IMR-90 (cell line): ENCODE results near the gene AKAP13. TPM values are rescaled to one million over a fixed set of nuclear protein-coding genes. Genes with fewer than 3 reads are reported as not detected.
"Not testable (repeated sequence)": the region's sequence is repeated elsewhere in the genome, so short reads cannot be mapped to it uniquely, and the experiment has no call there.

ENCODE experiments used
- ATAC-seq: fragments of 200-7000 bp; cut with Tn5 transposase; 2 replicates; pipeline ENCODE4 v1.9.1; 2020; ENCODE audit warnings: low read depth, mild to moderate bottlenecking, moderate library complexity
- BruUV-seq: library from RNA; stranded (reverse); fragments of 400-500 nt; replicated peaks from 2 replicates; lab custom pipeline; 2021; lab: Mats Ljungman, UMichigan
- CTCF ChIA-PET: fragments of 300-600 bp; formaldehyde crosslinking; extraction: SDS; loops from one replicate; lab custom pipeline; 2021; ENCODE audit warnings: antibody characterized with exemption; lab: Yijun Ruan, JAX
- POLR2A ChIA-PET: fragments of 300-600 bp; sonication (Branson Sonifier 250); formaldehyde crosslinking; loops from one replicate; lab custom pipeline; 2022; ENCODE audit warnings: antibody characterized with exemption; ENCODE audit not compliant: unreplicated experiment; lab: Charles Lee
- DNase-seq: peaks from one replicate; pipeline ENCODE4 v3.0.0; 2013
- H2AFZ ChIP-seq: replicated peaks from 2 replicates; pipeline ENCODE3; 2013; ENCODE audit warnings: low read length, mild to moderate bottlenecking; ENCODE audit not compliant: poor library complexity
- H2AK5ac ChIP-seq: 2 replicates; pipeline ENCODE4 v1.6.1; 2013; ENCODE audit warnings: low read depth, low read length, inconsistent platforms
- H2AK9ac ChIP-seq: replicated peaks from 2 replicates; pipeline ENCODE3; 2013; ENCODE audit warnings: mild to moderate bottlenecking, low read depth, low read length, moderate library complexity; ENCODE audit not compliant: poor library complexity
- H2BK120ac ChIP-seq: 2 replicates; pipeline ENCODE4 v1.6.1; 2013; ENCODE audit warnings: low read depth, low read length, inconsistent platforms
- H2BK15ac ChIP-seq: 3 replicates; pipeline ENCODE4 v1.6.1; 2013; ENCODE audit warnings: low read depth, low read length, inconsistent platforms
- H2BK20ac ChIP-seq: 2 replicates; pipeline ENCODE4 v1.6.1; 2013; ENCODE audit warnings: low read depth, mild to moderate bottlenecking, inconsistent platforms, low read length, moderate library complexity
- H2BK5ac ChIP-seq: 2 replicates; pipeline ENCODE4 v1.6.1; 2013; ENCODE audit warnings: mild to moderate bottlenecking, low read depth, low read length, inconsistent platforms; ENCODE audit not compliant: poor library complexity, severe bottlenecking
- H3K14ac ChIP-seq: replicated peaks from 2 replicates; pipeline ENCODE4 v1.6.1; 2013; ENCODE audit warnings: low read depth, low read length, inconsistent platforms
- H3K18ac ChIP-seq: 2 replicates; pipeline ENCODE4 v1.6.1; 2013; ENCODE audit warnings: low read depth, low read length, control low read depth
- H3K23ac ChIP-seq: 2 replicates; pipeline ENCODE4 v1.6.1; 2013; ENCODE audit warnings: low read depth, low read length, inconsistent platforms
- H3K27ac ChIP-seq: 2 replicates; pipeline ENCODE4 v1.5.1; 2013; ENCODE audit warnings: mild to moderate bottlenecking, control low read depth, low read length; ENCODE audit not compliant: insufficient read depth
- H3K27me3 ChIP-seq: 2 replicates; pipeline ENCODE4 v1.6.1; 2013; ENCODE audit warnings: low read length; ENCODE audit not compliant: control insufficient read depth, insufficient read depth
- H3K36me3 ChIP-seq: 2 replicates; pipeline ENCODE4 v1.6.1; 2013; ENCODE audit warnings: low read length, mixed read lengths; ENCODE audit not compliant: control insufficient read depth, insufficient read depth
- H3K4ac ChIP-seq: 2 replicates; pipeline ENCODE4 v1.6.1; 2013; ENCODE audit warnings: low read depth, low read length, inconsistent platforms
- H3K4me1 ChIP-seq: 2 replicates; pipeline ENCODE4 v1.6.1; 2013; ENCODE audit warnings: low read length, mixed read lengths; ENCODE audit not compliant: control insufficient read depth, insufficient read depth
- H3K4me2 ChIP-seq: 2 replicates; pipeline ENCODE4 v1.6.1; 2013; ENCODE audit warnings: low read depth, mild to moderate bottlenecking, control low read depth, low read length, moderate library complexity
- H3K4me3 ChIP-seq: 2 replicates; pipeline ENCODE4 v1.5.1; 2013; ENCODE audit warnings: low read depth, mild to moderate bottlenecking, control low read depth, low read length, moderate library complexity; ENCODE audit not compliant: insufficient read depth
- H3K56ac ChIP-seq: 2 replicates; pipeline ENCODE4 v1.6.1; 2013; ENCODE audit warnings: low read length, inconsistent platforms; ENCODE audit not compliant: insufficient read depth; ENCODE audit errors: extremely low read depth
- H3K79me1 ChIP-seq, 2 experiments: 2 replicates each; pipeline ENCODE4 v1.6.1; 2013; ENCODE audit warnings: low read length in 2 of 2, inconsistent platforms in 1 of 2, low read depth in 1 of 2
- H3K9ac ChIP-seq: 2 replicates; pipeline ENCODE4 v1.6.1; 2013; ENCODE audit warnings: low read depth, low read length, control low read depth
- H3K9me1 ChIP-seq: 2 replicates; pipeline ENCODE4 v1.6.1; 2013; ENCODE audit warnings: low read length, inconsistent platforms; ENCODE audit not compliant: insufficient read depth
- H3K9me3 ChIP-seq: 2 replicates; pipeline ENCODE4 v1.6.1; 2013; ENCODE audit warnings: low read length; ENCODE audit not compliant: control insufficient read depth, insufficient read depth
- H4K20me1 ChIP-seq: 2 replicates; pipeline ENCODE4 v1.6.1; 2013; ENCODE audit warnings: low read length, inconsistent platforms; ENCODE audit not compliant: insufficient read depth
- H4K5ac ChIP-seq: 2 replicates; pipeline ENCODE4 v1.6.1; 2013; ENCODE audit warnings: mild to moderate bottlenecking, low read depth, low read length, control low read depth
- H4K8ac ChIP-seq, 2 experiments: 2 replicates each; pipeline ENCODE4 v1.6.1; 2013; ENCODE audit warnings: low read depth in 2 of 2, low read length in 2 of 2, control low read depth in 1 of 2, inconsistent platforms in 1 of 2
- H4K91ac ChIP-seq: 2 replicates; pipeline ENCODE4 v1.6.1; 2013; ENCODE audit warnings: low read depth, low read length, inconsistent platforms; ENCODE audit not compliant: insufficient read depth
- WGBS, 2 experiments: methylation state at CpG; one replicate each; pipeline versions ENCODE4 v1.1.5 to v1.1.7; 2013; ENCODE audit warnings: missing lambda C conversion rate in 2 of 2; ENCODE audit not compliant: insufficient read length in 1 of 2; ENCODE audit errors: extremely low coverage in 2 of 2; 5-methylcytosine and 5-hydroxymethylcytosine counted together
- dilution Hi-C: fragments of 300-500 bp; cut with HindIII; formaldehyde crosslinking; loops from one replicate; pipeline ENCODE4 v1.14.3; 2018; ENCODE audit warnings: low sequenced_read_pairs; ENCODE audit not compliant: unreplicated experiment
- in situ Hi-C: fragments of 300-500 bp; cut with MboI; formaldehyde crosslinking; loops from 3 replicates; pipeline ENCODE4 v1.14.3; 2019; ENCODE audit warnings: low sequenced_read_pairs, inconsistent platforms, mixed read lengths
- intact Hi-C: fragments of 100-400 bp; cut with micrococcal nuclease; formaldehyde crosslinking; loops from 2 replicates; pipeline ENCODE4 v1.10.0; 2022
- polyA plus RNA-seq, 3 experiments: library from polyadenylated mRNA; depleted of rRNA; stranded (reverse); fragments of >200 nt; gene quantifications; 2 replicates each; pipeline ENCODE4 v1.2.3, GENCODE V29; 2012; ENCODE audit warnings: low replicate concordance in 1 of 3
- total RNA-seq: library from RNA; depleted of rRNA; stranded (reverse); fragments of >200 nt; gene quantifications from 2 replicates; pipeline ENCODE4 v1.2.3, GENCODE V29; 2012

AKAP13 gene
- total and polyA plus RNA-seq, 2 of the 4 experiments (the other 2 are of a cell fraction) = 10.4 to 46.4 TPM

DNA sequence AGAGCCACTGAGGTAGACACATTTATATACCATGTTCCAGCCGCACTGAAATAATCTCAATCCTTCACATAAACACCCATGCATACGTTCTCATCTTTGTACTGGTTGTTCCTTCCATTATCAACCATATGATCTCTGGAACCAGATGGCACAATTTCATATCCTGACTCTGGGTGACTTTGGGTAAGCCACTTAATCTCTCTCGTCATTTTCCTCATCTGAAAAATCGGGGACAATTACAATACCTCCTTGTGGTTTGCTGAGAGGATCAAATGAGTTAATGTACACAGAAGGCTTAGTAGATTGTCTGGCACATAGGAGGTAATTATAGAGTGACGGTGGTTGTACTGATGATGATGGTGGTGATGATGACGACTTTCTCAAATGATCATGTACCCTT lies 38.2 kb upstream of the AKAP13 start:
- H4K20me1 ChIP-seq, H3K56ac ChIP-seq, H4K5ac ChIP-seq, H2AK9ac ChIP-seq, H3K36me3 ChIP-seq, H3K4me2 ChIP-seq, H3K23ac ChIP-seq, H2BK120ac ChIP-seq, H3K9ac ChIP-seq, H2BK5ac ChIP-seq, DNase-seq, H3K9me3 ChIP-seq, ATAC-seq, intact Hi-C loops, H2AFZ ChIP-seq, in situ Hi-C loops, CTCF ChIA-PET, dilution Hi-C loops, POLR2A ChIA-PET, H3K9me1 ChIP-seq, H3K27ac ChIP-seq, H4K8ac ChIP-seq, H3K27me3 ChIP-seq, H4K91ac ChIP-seq, H3K79me1 ChIP-seq, H3K18ac ChIP-seq, H3K4me1 ChIP-seq, H3K14ac ChIP-seq, BruUV-seq, H3K4me3 ChIP-seq: not testable (repeated sequence)
- H2BK15ac ChIP-seq = 0 out of 3 replicates have a peak overlapping the region, but pooled peaks have one; percentile 25
- WGBS, 2 experiments = no CpG with 5 or more reads among the region's 6 CpGs
- H3K4ac ChIP-seq = peak overlapping the region; percentile 53; the same call in 1 of the 2 replicates
- peak overlapping the region; percentile 10; the same call in 1 of the 2 replicates for H2AK5ac ChIP-seq
- peak overlapping the region; percentile 30; the same call in 1 of the 2 replicates for H2BK20ac ChIP-seq
